Ovary (tissue), 9 donors: ENCODE data around the gene WNT11. TPM values are rescaled to one million over a fixed set of nuclear protein-coding genes. Genes with fewer than 3 reads are reported as not detected.

Source experiments
- DNase-seq, 5 donors: peaks; one replicate each; pipeline ENCODE4 v3.0.0-alpha.2; 2019 to 2020
- H3K27ac ChIP-seq, 2 donors: fragments of 200-600 bp; one replicate each; pipeline versions ENCODE4 v1.5.1 to v1.8.0; 2019 to 2022
- H3K27me3 ChIP-seq: fragments of 200-600 bp; one replicate; pipeline ENCODE4 v1.8.0; 2022
- H3K36me3 ChIP-seq: fragments of 200-600 bp; sonication (generic); one replicate; pipeline ENCODE4 v1.5.1; 2019
- H3K4me1 ChIP-seq: one replicate; pipeline ENCODE4 v1.8.1; 2013; ENCODE audit warnings: mild to moderate bottlenecking, moderate library complexity; ENCODE audit not compliant: insufficient read depth
- H3K4me3 ChIP-seq: fragments of 200-600 bp; sonication (generic); one replicate; pipeline ENCODE4 v1.5.1; 2017
- H3K9me3 ChIP-seq, 2 donors: fragments of 200-600 bp in 1 of 2; sonication (generic) in 1 of 2; one replicate each; pipeline versions ENCODE4 v1.5.1 to v1.8.1; 2013 to 2019; ENCODE audit warnings: mild to moderate bottlenecking in 1 of 2, moderate library complexity in 1 of 2
- CTCF ChIP-seq, 3 donors: fragments of 450-650 bp in 2 of 3; fragments of 200-600 bp in 1 of 3; IDR thresholded peaks; one replicate each; pipeline versions ENCODE4 v1.5.1 to v1.8.0; 2016 to 2022; ENCODE audit warnings: antibody characterized with exemption in 3 of 3, mild to moderate bottlenecking in 1 of 3
- EP300 ChIP-seq: sonication (generic); formaldehyde crosslinking; IDR thresholded peaks from one replicate; pipeline ENCODE4 v1.6.1; 2017; ENCODE audit warnings: antibody characterized with exemption
- POLR2A ChIP-seq: fragments of 450-650 bp; IDR thresholded peaks from one replicate; pipeline ENCODE4 v1.6.1; 2017; ENCODE audit warnings: antibody characterized with exemption, mild to moderate bottlenecking, moderate library complexity
- WGBS, 3 donors: extraction: QIAGEN DNeasy Blood & Tissue Kit in 1 of 3; methylation state at CpG; one replicate each; pipeline versions ENCODE4 v1.1.5 to v1.1.7; 2013 to 2017; 5-methylcytosine and 5-hydroxymethylcytosine counted together
- intact Hi-C, 4 donors: fragments of 100-400 bp; cut with DNase I; formaldehyde crosslinking; loops; one replicate each; pipeline versions ENCODE4 v1.11.0 to v1.15.1; 2022 to 2023
- polyA plus RNA-seq, 2 donors: library from polyadenylated mRNA; stranded (reverse); fragments of 200-250 nt in 1 of 2; fragments of 350-450 nt in 1 of 2; fragmentation: Illumina TruSeq in 1 of 2; extraction: RNeasy Lipid Tissue Mini Kit (QIAGEN cat#74804) in 1 of 2; gene quantifications; one replicate each; pipeline ENCODE4 v1.2.3, GENCODE V29; 2013 to 2014
- total RNA-seq, 7 donors: library from RNA; depleted of rRNA in 2 of 7; stranded (reverse); fragments of >200 nt in 2 of 7; fragmentation: NEBNext Ultra II Directional in 3 of 7; extraction: Animal tissue kit (Norgen Biotek cat#: 25700) in 3 of 7; gene quantifications; one replicate each; pipeline versions ENCODE4 v1.1.0 to v1.2.4, GENCODE V29; 2016 to 2023
- donor health status: DM: no; HTN: no; CAD: no; lungs with moderate emphysema.
- donor health status: DM: no; HTN: no; CAD: no.
- donor health status: Bipolar disorder and iron deficiency.
- donor health status: DM: yes; HTN: yes; CAD: no.
- donor health status: DM: no; HTN: no; CAD: no.
- donor health status: DM: yes; HTN: yes; CAD: no.

Gene WNT11
- total and polyA plus RNA-seq, 9 donors: 1.1 to 16.4 (median 3.5) TPM

GRCh38 chr11:76151556-76152085 lies 54.7 kb downstream of the WNT11 start:
- Histone ChIP-seq H3K27me3 (no peaks in the 10 kb centered on the region), H3K27ac (no peak overlapping the region), H3K4me1 (peaks cover 2% of the 10 kb centered on the region), H3K4me3 (no peak overlapping the region), H3K36me3 (no peaks in the 10 kb centered on the region), H3K9me3 (no peaks in the 10 kb centered on the region)
- TF ChIP-seq CTCF (IDR thresholded peaks at IDR 0.05): no peak
- TF ChIP-seq EP300: no peak
- TF ChIP-seq POLR2A: no peak
- intact Hi-C loops: loop anchor here (2.0 to 10.0 kb wide), 3 partner anchors 254 to 347 kb away; no protein-coding TSS in a partner anchor
- DNase-seq: no peak
- WGBS, 3 donors: 75 to 82% (median 78%) methylated on average over 5 of the region's 5 CpGs

GRCh38 chr11:76150141-76150540 lies 56.2 kb downstream of the WNT11 start:
- Histone ChIP-seq H3K27ac (no peak overlapping the region), H3K4me3 (no peak overlapping the region), H3K27me3 (no peaks in the 10 kb centered on the region), H3K36me3 (no peaks in the 10 kb centered on the region), H3K9me3 (no peaks in the 10 kb centered on the region), H3K4me1 (peaks cover 2% of the 10 kb centered on the region)
- no peak for TF ChIP-seq POLR2A
- TF ChIP-seq CTCF (IDR thresholded peaks at IDR 0.05): no peak
- no peak for TF ChIP-seq EP300
- intact Hi-C loops: loop anchor here in 3 of 4 donors (5.0 to 10.0 kb wide), 2 partner anchors 253 to 345 kb away; no protein-coding TSS in a partner anchor
- no peak for DNase-seq
- 90 to 95% (median 95%) methylated on average over 4 of the region's 4 CpGs for WGBS, 3 donors

- peaks cover 2% of the 10 kb centered on the region for H3K4me1 ChIP-seq
- H3K36me3 ChIP-seq: no peaks in the 10 kb centered on the region
- H3K4me3 ChIP-seq: no peak overlapping the region
- H3K27ac ChIP-seq: no peak overlapping the region
- WGBS, 3 donors: 95 to 97% (median 96%) methylated on average over 6 of the region's 6 CpGs
- no peaks in the 10 kb centered on the region for H3K9me3 ChIP-seq
- no peaks in the 10 kb centered on the region for H3K27me3 ChIP-seq
- TF ChIP-seq POLR2A: no peak
- TF ChIP-seq EP300: no peak
- no peak for TF ChIP-seq CTCF (IDR thresholded peaks at IDR 0.05)
- intact Hi-C loops: loop anchor here in 3 of 4 donors (5.0 to 10.0 kb wide), 2 partner anchors 252 to 345 kb away; no protein-coding TSS in a partner anchor
- DNase-seq: no peak
Observed at GRCh38 chr11:76149713-76150112, 56.6 kb downstream of the WNT11 start.

GRCh38 chr11:76148941-76149613 lies 57.2 kb downstream of the WNT11 start:
- Histone ChIP-seq H3K36me3 (no peaks in the 10 kb centered on the region), H3K4me1 (peaks cover 2% of the 10 kb centered on the region), H3K27ac (no peak overlapping the region), H3K9me3 (no peaks in the 10 kb centered on the region), H3K4me3 (no peak overlapping the region), H3K27me3 (no peaks in the 10 kb centered on the region)
- DNase-seq: no peak
- intact Hi-C loops: no loop called here
- 75 to 89% (median 88%) methylated on average over 16 to 17 of the region's 17 CpGs for WGBS, 3 donors
- TF ChIP-seq POLR2A: no peak
- TF ChIP-seq CTCF (IDR thresholded peaks at IDR 0.05): no peak
